WTC11 (cell line): ENCODE measurements around the gene GAL3ST2.

Source experiments
- CTCF ChIP-seq: fragments of 200-600 bp; IDR thresholded peaks from 2 replicates; pipeline ENCODE4 v1.8.0; 2022; ENCODE audit warnings: antibody characterized with exemption
- FOXP1 ChIP-seq: sonication (generic); formaldehyde crosslinking; IDR thresholded peaks from 2 replicates; pipeline ENCODE4 v1.8.0; 2022; ENCODE audit warnings: missing genetic modification reagents, mild to moderate bottlenecking, moderate library complexity, borderline replicate concordance
- GTF2I ChIP-seq: fragments of 250-450 bp; sonication (Bioruptor Pico); conservative IDR thresholded peaks from 2 replicates; pipeline ENCODE4 v1.4.0; 2021; ENCODE audit warnings: mild to moderate bottlenecking
- RELA ChIP-seq: sonication (generic); formaldehyde crosslinking; IDR thresholded peaks from 2 replicates; pipeline ENCODE4 v1.8.1; 2022; ENCODE audit warnings: missing genetic modification reagents, mild to moderate bottlenecking, borderline replicate concordance
- TCF7 ChIP-seq: sonication (generic); formaldehyde crosslinking; IDR thresholded peaks from 2 replicates; pipeline ENCODE4 v1.8.0; 2022; ENCODE audit warnings: mild to moderate bottlenecking, low read depth, missing genetic modification reagents, moderate library complexity
- ZNF416 ChIP-seq: fragments of 250-450 bp; sonication (Bioruptor Pico); IDR thresholded peaks from 2 replicates; pipeline ENCODE4 v1.9.0; 2021; ENCODE audit warnings: mild to moderate bottlenecking, inconsistent platforms
- TF ChIP-seq, protein P1 (sequence below): sonication (generic); formaldehyde crosslinking; IDR thresholded peaks from 2 replicates; pipeline ENCODE4 v1.8.1; 2022; ENCODE audit warnings: low read depth, missing genetic modification reagents, borderline replicate concordance

- TF ChIP-seq ZNF416 (CRISPR knock-in tag) (no peak), CTCF (no peak), RELA (CRISPR knock-in tag) (no peak), TCF7 (no peak), FOXP1 (CRISPR knock-in tag) (no peak), GTF2I (CRISPR knock-in tag) (no peak)
- TF ChIP-seq, protein P1, sequence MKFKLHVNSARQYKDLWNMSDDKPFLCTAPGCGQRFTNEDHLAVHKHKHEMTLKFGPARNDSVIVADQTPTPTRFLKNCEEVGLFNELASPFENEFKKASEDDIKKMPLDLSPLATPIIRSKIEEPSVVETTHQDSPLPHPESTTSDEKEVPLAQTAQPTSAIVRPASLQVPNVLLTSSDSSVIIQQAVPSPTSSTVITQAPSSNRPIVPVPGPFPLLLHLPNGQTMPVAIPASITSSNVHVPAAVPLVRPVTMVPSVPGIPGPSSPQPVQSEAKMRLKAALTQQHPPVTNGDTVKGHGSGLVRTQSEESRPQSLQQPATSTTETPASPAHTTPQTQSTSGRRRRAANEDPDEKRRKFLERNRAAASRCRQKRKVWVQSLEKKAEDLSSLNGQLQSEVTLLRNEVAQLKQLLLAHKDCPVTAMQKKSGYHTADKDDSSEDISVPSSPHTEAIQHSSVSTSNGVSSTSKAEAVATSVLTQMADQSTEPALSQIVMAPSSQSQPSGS (CRISPR knock-in tag) = no peak
Measured at GRCh38 chr2:241813644-241814392, 37.2 kb downstream of the GAL3ST2 start.
